Activated CD8-positive, alpha-beta T cell treated with anti-CD3 and anti-CD28 coated beads for 36 hours (primary cell): ENCODE data around the gene UTRN. TPM values are rescaled to one million over a fixed set of nuclear protein-coding genes. Genes with fewer than 3 reads are reported as not detected.

Experiments used
- ATAC-seq: fragments of 200-7000 bp; cut with Tn5 transposase; one replicate; pipeline ENCODE4 v1.10.0; 2021; ENCODE audit warnings: mild to moderate bottlenecking, moderate library complexity
- CTCF ChIA-PET: fragments of 350-600 bp; sonication (Branson Sonifier 250); formaldehyde crosslinking; loops from one replicate; lab custom pipeline; 2021; ENCODE audit warnings: antibody characterized with exemption; lab: Charles Lee
- POLR2A ChIA-PET: fragments of 350-600 bp; sonication (Branson Sonifier 250); formaldehyde crosslinking; loops from one replicate; lab custom pipeline; 2021; ENCODE audit warnings: antibody characterized with exemption; lab: Charles Lee
- DNase-seq: peaks from one replicate; pipeline ENCODE4 v3.0.0-alpha.2; 2020
- H3K27ac Mint-ChIP-seq: one replicate; pipeline ENCODE4 v1.8.0; 2021; ENCODE audit warnings: mild to moderate bottlenecking, mixed read lengths
- H3K27me3 Mint-ChIP-seq: one replicate; pipeline ENCODE4 v1.8.0; 2021; ENCODE audit warnings: mixed read lengths
- H3K36me3 Mint-ChIP-seq: one replicate; pipeline ENCODE4 v1.8.0; 2021; ENCODE audit warnings: low read depth, mixed read lengths
- H3K4me1 Mint-ChIP-seq: one replicate; pipeline ENCODE4 v1.8.0; 2021; ENCODE audit warnings: low read depth, mixed read lengths
- H3K4me3 Mint-ChIP-seq: one replicate; pipeline ENCODE4 v1.8.0; 2021; ENCODE audit warnings: mild to moderate bottlenecking, moderate library complexity, mixed read lengths
- H3K9me3 Mint-ChIP-seq: one replicate; pipeline ENCODE4 v1.8.0; 2021; ENCODE audit warnings: mixed read lengths
- intact Hi-C: fragments of 100-400 bp; cut with micrococcal nuclease; formaldehyde crosslinking; loops from one replicate; pipeline ENCODE4 v1.10.0; 2022
- total RNA-seq, 2 experiments: library from RNA; stranded (reverse); gene quantifications; one replicate each; pipeline ENCODE4 v1.2.3, GENCODE V29; 2021
- TF ChIP-seq, protein P1 (sequence below): fragments of 200-600 bp; IDR thresholded peaks from one replicate; pipeline ENCODE4 v1.8.0; 2022; ENCODE audit warnings: antibody characterized with exemption, mild to moderate bottlenecking

Gene UTRN
- total RNA-seq, 2 experiments from 2014 or later, result 53.9 to 58.5 TPM

DNA sequence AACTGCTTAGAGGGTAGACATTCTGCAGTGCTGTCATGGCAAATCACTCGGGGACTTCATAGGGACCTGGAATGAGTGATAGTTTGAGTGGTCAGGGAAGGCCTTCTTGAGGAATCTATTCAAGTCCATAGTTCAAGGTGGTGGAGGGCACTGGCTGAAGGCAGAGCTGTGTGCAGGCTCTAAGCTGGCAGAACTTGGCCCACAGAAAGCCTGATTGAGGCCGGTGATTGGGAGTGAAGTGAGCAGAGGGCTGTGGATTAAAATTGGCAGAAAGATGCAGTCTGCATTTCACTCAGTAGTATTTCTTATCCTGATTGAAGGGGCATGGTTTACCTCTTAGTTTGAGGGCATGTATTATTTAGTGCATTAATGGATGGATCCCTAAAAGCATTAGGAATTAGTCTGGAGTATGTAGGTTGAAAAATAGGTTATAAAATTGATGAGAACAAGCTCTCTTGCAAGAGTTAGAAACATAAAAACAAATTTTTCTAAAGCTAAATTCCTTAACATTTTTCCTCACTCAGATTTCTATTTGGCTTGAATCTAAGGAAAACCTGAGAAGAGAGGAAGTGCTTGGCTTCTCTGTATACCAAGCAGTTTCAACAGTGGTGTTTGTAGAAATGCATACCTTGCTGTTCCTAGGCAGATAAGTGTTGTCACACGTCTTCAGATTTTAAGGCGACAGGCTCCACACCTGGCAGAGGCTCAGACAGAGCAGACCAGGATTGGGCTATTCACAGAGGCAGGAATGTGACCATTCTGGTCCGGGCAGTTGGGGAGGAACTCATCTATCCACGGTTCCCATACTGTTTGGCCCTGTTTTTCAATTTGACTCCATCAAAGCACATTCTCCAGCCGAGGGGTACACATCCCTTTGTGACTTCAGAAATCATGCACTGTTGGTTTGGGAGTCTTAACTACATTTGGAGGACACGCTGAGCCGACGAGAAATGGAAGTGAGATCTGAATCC lies 45.2 kb downstream of the UTRN start:
- Mint-ChIP-seq H3K27me3 (no peaks in the 10 kb centered on the region), H3K27ac (peak overlapping the region; percentile 14), H3K36me3 (no peaks in the 10 kb centered on the region), H3K4me3 (no peak overlapping the region), H3K4me1 (peaks cover 18% of the 10 kb centered on the region), H3K9me3 (no peaks in the 10 kb centered on the region)
- POLR2A ChIA-PET, result no interaction called here
- TF ChIP-seq, protein P1, sequence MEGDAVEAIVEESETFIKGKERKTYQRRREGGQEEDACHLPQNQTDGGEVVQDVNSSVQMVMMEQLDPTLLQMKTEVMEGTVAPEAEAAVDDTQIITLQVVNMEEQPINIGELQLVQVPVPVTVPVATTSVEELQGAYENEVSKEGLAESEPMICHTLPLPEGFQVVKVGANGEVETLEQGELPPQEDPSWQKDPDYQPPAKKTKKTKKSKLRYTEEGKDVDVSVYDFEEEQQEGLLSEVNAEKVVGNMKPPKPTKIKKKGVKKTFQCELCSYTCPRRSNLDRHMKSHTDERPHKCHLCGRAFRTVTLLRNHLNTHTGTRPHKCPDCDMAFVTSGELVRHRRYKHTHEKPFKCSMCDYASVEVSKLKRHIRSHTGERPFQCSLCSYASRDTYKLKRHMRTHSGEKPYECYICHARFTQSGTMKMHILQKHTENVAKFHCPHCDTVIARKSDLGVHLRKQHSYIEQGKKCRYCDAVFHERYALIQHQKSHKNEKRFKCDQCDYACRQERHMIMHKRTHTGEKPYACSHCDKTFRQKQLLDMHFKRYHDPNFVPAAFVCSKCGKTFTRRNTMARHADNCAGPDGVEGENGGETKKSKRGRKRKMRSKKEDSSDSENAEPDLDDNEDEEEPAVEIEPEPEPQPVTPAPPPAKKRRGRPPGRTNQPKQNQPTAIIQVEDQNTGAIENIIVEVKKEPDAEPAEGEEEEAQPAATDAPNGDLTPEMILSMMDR, result no peak
- CTCF ChIA-PET, result interaction anchor here (1.0 to 1.1 kb wide), 2 partner anchors 10 to 25 kb away, joined by 3 read pairs; no protein-coding TSS in a partner anchor
- DNase-seq (no peak), ATAC-seq (no peak)
- intact Hi-C loops, result no loop called here

DNA sequence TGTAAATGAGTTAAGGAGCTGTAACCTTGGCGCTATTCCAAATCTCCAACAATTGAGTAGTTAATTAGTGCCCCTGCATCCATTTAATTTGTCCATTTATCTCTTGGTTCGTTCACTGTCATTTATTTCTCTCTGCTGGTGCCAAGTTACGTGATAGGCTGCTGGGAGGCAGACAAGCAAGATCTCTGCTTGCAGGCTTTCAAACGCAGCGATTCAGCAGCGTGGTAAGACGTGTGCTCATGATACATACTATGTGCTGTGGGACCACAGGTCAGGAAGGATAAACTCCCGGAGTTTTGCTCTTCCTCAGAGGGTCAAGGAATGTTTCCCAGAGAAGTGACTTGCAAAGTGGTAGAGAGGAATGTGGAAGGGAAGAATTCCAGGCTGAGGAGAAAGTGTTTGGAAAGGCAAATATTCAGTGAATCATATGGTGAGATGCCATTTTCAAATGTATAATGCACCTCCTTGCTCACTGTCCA lies 46.4 kb downstream of the UTRN start:
- H3K4me3 Mint-ChIP-seq, result no peak overlapping the region

DNA sequence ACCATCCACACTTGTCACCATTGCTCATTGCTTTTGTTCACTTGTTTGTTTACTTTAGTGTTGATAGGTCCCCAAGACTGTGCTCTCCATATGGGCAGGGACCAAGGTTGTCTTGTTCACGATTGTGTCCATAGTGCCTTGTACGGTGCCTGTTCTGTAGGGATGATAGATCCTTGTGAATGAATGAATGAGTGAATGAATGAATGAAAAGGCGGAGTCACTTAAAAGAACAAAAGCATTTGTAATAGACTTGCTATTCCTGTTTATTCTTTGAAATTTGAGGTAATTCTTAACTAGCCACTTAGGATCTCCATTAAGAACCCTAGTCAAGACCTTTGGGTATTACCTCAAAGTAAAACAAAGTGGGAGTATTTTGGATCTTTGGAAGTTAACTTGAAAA lies 47.0 kb downstream of the UTRN start:
- H3K27ac Mint-ChIP-seq, result no peak overlapping the region
- intact Hi-C loops, result no loop called here
- H3K36me3 Mint-ChIP-seq, result no peaks in the 10 kb centered on the region
- H3K9me3 Mint-ChIP-seq, result no peaks in the 10 kb centered on the region
- TF ChIP-seq, protein P1, result no peak
- CTCF ChIA-PET, result interaction anchor here (1.3 kb wide), 1 partner anchor 46 kb away, joined by 3 read pairs; no protein-coding TSS in a partner anchor
- POLR2A ChIA-PET, result no interaction called here
- no peaks in the 10 kb centered on the region for H3K27me3 Mint-ChIP-seq
- no peak for ATAC-seq
- H3K4me1 Mint-ChIP-seq, result peaks cover 36% of the 10 kb centered on the region
- DNase-seq, result no peak
- no peak overlapping the region for H3K4me3 Mint-ChIP-seq

More for the DNA sequence above, 46.4 kb downstream of the UTRN start:
- CTCF ChIA-PET, result interaction anchor here (0.9 kb wide), 1 partner anchor 18 kb away, joined by 3 read pairs; no protein-coding TSS in a partner anchor
- H3K4me1 Mint-ChIP-seq, result peaks cover 30% of the 10 kb centered on the region
- H3K36me3 Mint-ChIP-seq, result no peaks in the 10 kb centered on the region
- intact Hi-C loops, result no loop called here
- TF ChIP-seq, protein P1, result no peak
- DNase-seq (no peak), ATAC-seq (no peak)
- POLR2A ChIA-PET, result no interaction called here
- no peaks in the 10 kb centered on the region for H3K9me3 Mint-ChIP-seq
- no peak overlapping the region for H3K27ac Mint-ChIP-seq
- H3K27me3 Mint-ChIP-seq, result no peaks in the 10 kb centered on the region

DNA sequence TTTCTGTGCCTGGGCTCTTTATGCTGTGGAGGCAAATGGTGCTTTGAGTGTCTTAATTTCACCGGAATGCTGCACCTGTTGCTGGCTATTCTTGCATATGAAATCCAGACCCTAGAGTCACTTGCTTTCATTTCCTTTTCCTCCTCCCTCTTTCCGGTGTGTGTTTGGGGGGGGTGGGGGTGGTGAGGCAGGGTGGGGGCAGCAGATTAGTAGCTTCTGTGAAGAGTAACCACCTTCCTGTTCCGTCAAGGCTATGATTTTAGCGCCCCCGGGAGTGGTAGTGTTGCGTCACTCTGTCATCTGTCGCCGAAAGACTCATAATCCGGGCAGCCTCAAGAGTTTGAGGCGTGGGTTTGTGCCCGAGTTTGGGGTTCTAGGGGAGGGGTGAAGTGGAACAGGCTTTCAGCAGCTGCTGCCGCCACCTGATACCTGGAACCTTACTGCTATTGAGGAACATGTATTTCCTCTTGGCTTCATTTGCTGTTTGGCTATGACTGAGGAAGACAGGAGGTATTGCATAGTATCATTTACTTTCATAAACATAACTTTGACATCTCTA lies 49.1 kb downstream of the UTRN start:
- Mint-ChIP-seq H3K27ac (peak overlapping the region; percentile 88), H3K36me3 (no peaks in the 10 kb centered on the region), H3K4me1 (peaks cover 50% of the 10 kb centered on the region), H3K27me3 (no peaks in the 10 kb centered on the region), H3K9me3 (no peaks in the 10 kb centered on the region), H3K4me3 (peak overlapping the region; percentile 71)
- TF ChIP-seq, protein P1, result no peak
- ATAC-seq (peak; percentile 89), DNase-seq (peak; percentile 92)
- ChIA-PET POLR2A (interaction anchor here (0.7 to 2.7 kb wide), 3 partner anchors 9 to 17 kb away, joined by 3 to 12 read pairs (median 3); no protein-coding TSS in a partner anchor), CTCF (interaction anchor here (1.0 kb wide), 1 partner anchor 9 kb away, joined by 3 read pairs; no protein-coding TSS in a partner anchor)
- intact Hi-C loops, result loop anchor here (1.0 kb wide), 1 partner anchor 9 kb away; no protein-coding TSS in a partner anchor

Other genes starting within 250 kb of the UTRN start
- 100 to 1,000 TPM; 207 to 210 TPM for gene SF3B5, start 189.8 kb upstream of the UTRN start, total RNA-seq
- gene STX11, start 134.8 kb upstream of the UTRN start, total RNA-seq, result 10 to 100 TPM; 19.4 to 20.7 TPM